B cell (primary cell): ENCODE data around the gene CMYA5. TPM values are rescaled to one million over a fixed set of nuclear protein-coding genes. Genes with fewer than 3 reads are reported as not detected.

ENCODE experiments used
- ATAC-seq: fragments of 200-7000 bp; cut with Tn5 transposase; one replicate; pipeline ENCODE4 v1.10.0; 2021; ENCODE audit warnings: low read depth, mild to moderate bottlenecking, moderate number of reproducible peaks, moderate library complexity
- CTCF ChIA-PET: fragments of 350-600 bp; sonication (Branson Sonifier 250); formaldehyde crosslinking; loops from one replicate; lab custom pipeline; 2021; ENCODE audit warnings: antibody characterized with exemption, inconsistent platforms; lab: Charles Lee
- POLR2A ChIA-PET: fragments of 350-600 bp; sonication (Branson Sonifier 250); formaldehyde crosslinking; loops from one replicate; lab custom pipeline; 2021; ENCODE audit warnings: antibody characterized with exemption; lab: Charles Lee
- DNase-seq: peaks from one replicate; pipeline ENCODE4 v3.0.0; 2013
- H2AFZ ChIP-seq: 2 replicates; pipeline ENCODE4 v1.6.1; 2012; ENCODE audit warnings: mild to moderate bottlenecking, low read depth, low read length; ENCODE audit not compliant: insufficient read depth, poor library complexity, severe bottlenecking
- H3K27ac ChIP-seq, 2 donors: 1 replicate in 1 of 2; 2 replicates in 1 of 2; pipeline ENCODE4 v1.5.1; 2012 to 2013; ENCODE audit warnings: low read length in 2 of 2, mild to moderate bottlenecking in 2 of 2, moderate library complexity in 1 of 2
- H3K27me3 ChIP-seq, 4 experiments: fragments of 200-600 bp in 1 of 4; sonication (generic) in 1 of 4; replicated peaks in 1 of 4; 1 replicate in 2 of 4; 2 replicates in 2 of 4; pipeline versions ENCODE4 v1.6.1 to v1.7.0; 2013 to 2016; ENCODE audit warnings: low read length in 3 of 4, mild to moderate bottlenecking in 2 of 4, mixed read lengths in 1 of 4, moderate library complexity in 1 of 4; ENCODE audit not compliant: insufficient read depth in 4 of 4, control insufficient read depth in 3 of 4; ENCODE audit errors: control extremely low read depth in 1 of 4
- H3K36me3 ChIP-seq, 2 experiments: replicated peaks in 1 of 2; 1 replicate in 1 of 2; 2 replicates in 1 of 2; pipeline versions ENCODE4 v1.6.1 to v1.7.1; 2013; ENCODE audit warnings: low read length in 1 of 2; ENCODE audit not compliant: insufficient read depth in 2 of 2, control insufficient read depth in 1 of 2; ENCODE audit errors: control extremely low read depth in 1 of 2, extremely low read depth in 1 of 2
- H3K4me1 ChIP-seq, 2 donors: fragments of 200-600 bp in 1 of 2; sonication (generic) in 1 of 2; 1 replicate in 1 of 2; 2 replicates in 1 of 2; pipeline versions ENCODE4 v1.5.1 to v1.6.1; 2013 to 2017; ENCODE audit warnings: low read length in 2 of 2; ENCODE audit not compliant: control insufficient read depth in 2 of 2, insufficient read depth in 2 of 2
- H3K4me2 ChIP-seq: replicated peaks from 2 replicates; pipeline ENCODE3; 2012; ENCODE audit warnings: mild to moderate bottlenecking, low read depth, low read length; ENCODE audit not compliant: poor library complexity, severe bottlenecking
- H3K4me3 ChIP-seq, 5 experiments: fragments of 200-600 bp in 1 of 5; sonication (generic) in 1 of 5; 1 replicate in 3 of 5; 2 replicates in 2 of 5; pipeline versions ENCODE4 v1.5.1 to v1.7.0; 2011 to 2016; ENCODE audit warnings: low read length in 4 of 5, mild to moderate bottlenecking in 4 of 5, low read depth in 2 of 5, control low read depth in 1 of 5, moderate library complexity in 1 of 5; ENCODE audit not compliant: insufficient read depth in 1 of 5; ENCODE audit errors: control extremely low read depth in 1 of 5, extremely low read depth in 1 of 5
- H3K79me2 ChIP-seq: fragments of 200-600 bp; sonication (generic); one replicate; pipeline ENCODE4 v1.6.0; 2016; ENCODE audit warnings: low read length; ENCODE audit not compliant: control insufficient read depth, insufficient read depth
- H3K9ac ChIP-seq: fragments of 200-600 bp; sonication (generic); 2 replicates; pipeline ENCODE4 v1.6.1; 2017; ENCODE audit warnings: mild to moderate bottlenecking, low read length, moderate library complexity
- H3K9me3 ChIP-seq, 3 donors: one replicate each; pipeline versions ENCODE4 v1.6.1 to v1.7.1; 2013; ENCODE audit warnings: low read length in 2 of 3; ENCODE audit not compliant: control insufficient read depth in 2 of 3, insufficient read depth in 1 of 3; ENCODE audit errors: control extremely low read depth in 1 of 3
- H4K20me1 ChIP-seq: 2 replicates; pipeline ENCODE4 v1.6.0; 2012; ENCODE audit warnings: mild to moderate bottlenecking, low read length; ENCODE audit not compliant: insufficient read depth, control insufficient read depth, poor library complexity, severe bottlenecking
- H3K27ac Mint-ChIP-seq: one replicate; pipeline ENCODE4 v1.8.0; 2021; ENCODE audit warnings: mixed read lengths
- H3K27me3 Mint-ChIP-seq: one replicate; pipeline ENCODE4 v1.8.0; 2021; ENCODE audit warnings: mixed read lengths
- H3K4me1 Mint-ChIP-seq: one replicate; pipeline ENCODE4 v1.8.0; 2021; ENCODE audit warnings: mixed read lengths
- H3K4me3 Mint-ChIP-seq: one replicate; pipeline ENCODE4 v1.8.0; 2021; ENCODE audit warnings: mixed read lengths
- H3K9me3 Mint-ChIP-seq: one replicate; pipeline ENCODE4 v1.8.0; 2022; ENCODE audit warnings: mixed read lengths; ENCODE audit not compliant: insufficient read depth
- EZH2 ChIP-seq: IDR thresholded peaks from 2 replicates; pipeline ENCODE4 v1.6.1; 2012; ENCODE audit warnings: borderline replicate concordance, low read depth, mild to moderate bottlenecking, moderate library complexity, low read length; ENCODE audit not compliant: insufficient read depth, poor library complexity, severe bottlenecking
- WGBS: methylation state at CpG from one replicate; pipeline ENCODE4 v1.1.5; 2013; ENCODE audit warnings: missing lambda C conversion rate; ENCODE audit not compliant: insufficient coverage; 5-methylcytosine and 5-hydroxymethylcytosine counted together
- intact Hi-C: fragments of 100-400 bp; cut with micrococcal nuclease; formaldehyde crosslinking; loops from one replicate; pipeline ENCODE4 v1.10.0; 2022
- polyA plus RNA-seq: library from polyadenylated mRNA; depleted of rRNA; stranded (reverse); fragments of >200 nt; gene quantifications from 2 replicates; pipeline ENCODE4 v1.2.3, GENCODE V29; 2012
- total RNA-seq, 2 donors: library from RNA; stranded (reverse); fragments of 120-200 nt in 1 of 2; gene quantifications; 1 replicate in 1 of 2; 2 replicates in 1 of 2; pipeline versions ENCODE4 v1.2.3 to v1.2.4, GENCODE V29; 2013 to 2022
- TF ChIP-seq, protein P1 (sequence below): fragments of 200-600 bp; IDR thresholded peaks from one replicate; pipeline ENCODE4 v1.8.0; 2022; ENCODE audit warnings: antibody characterized with exemption, mild to moderate bottlenecking

The CMYA5 gene
- total and polyA plus RNA-seq, 2 donors (not counting 1 experiment from before 2014, with no cell fraction given): 0.01 to 0.25 TPM

DNA sequence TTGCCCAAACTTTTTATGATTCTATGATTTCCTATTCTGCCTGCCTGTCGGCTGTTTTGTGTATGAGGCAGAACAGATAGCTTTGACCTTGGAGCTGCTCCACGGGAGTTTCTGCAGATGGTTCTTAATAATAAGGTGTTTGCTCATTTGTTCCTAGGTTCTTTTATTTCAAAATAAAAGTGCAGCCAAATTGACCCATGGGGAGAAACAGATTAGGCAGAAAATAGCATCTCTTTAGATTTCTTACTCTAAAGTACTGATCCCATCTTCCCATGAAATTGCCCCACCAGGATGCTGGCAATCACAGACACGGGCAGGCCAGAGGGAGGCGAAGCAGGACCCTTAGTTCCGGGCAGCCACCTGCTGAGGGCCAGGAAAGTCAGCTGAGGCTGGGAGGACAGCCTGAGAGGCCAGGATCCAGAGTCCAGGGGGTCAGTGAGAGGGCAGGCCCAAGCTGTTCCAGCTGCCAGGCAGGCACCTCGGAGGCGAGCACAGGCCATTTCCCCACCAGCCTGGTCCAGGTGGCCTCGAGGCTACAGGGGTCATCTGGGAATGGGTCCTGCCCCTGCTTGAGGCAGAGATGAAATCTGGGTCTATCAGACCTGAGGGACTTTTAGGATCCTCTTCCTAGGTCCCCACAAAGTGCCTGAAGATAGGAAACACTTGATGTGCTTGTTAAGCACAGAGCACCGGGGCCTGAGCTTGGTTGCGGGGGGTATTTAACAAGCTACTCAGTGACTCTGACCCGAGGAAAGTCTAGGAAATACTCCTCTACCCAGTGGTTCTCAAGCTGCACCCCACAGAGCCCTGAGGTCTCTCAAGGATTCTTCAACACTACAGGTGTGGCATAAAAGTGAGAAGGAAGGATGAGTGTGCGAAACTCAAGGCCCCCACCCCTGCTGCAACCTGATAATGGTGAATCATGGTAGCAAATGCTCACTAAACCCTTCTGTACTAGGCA is 145.4 kb downstream of the CMYA5 start:
- no peaks in the 10 kb centered on the region for H3K79me2 ChIP-seq
- H3K36me3 ChIP-seq: no peaks in the 10 kb centered on the region
- H3K27me3 ChIP-seq: peaks cover 0 to 2% (median under 1%) of the 10 kb centered on the region in 4 experiments
- TF ChIP-seq, protein P1, sequence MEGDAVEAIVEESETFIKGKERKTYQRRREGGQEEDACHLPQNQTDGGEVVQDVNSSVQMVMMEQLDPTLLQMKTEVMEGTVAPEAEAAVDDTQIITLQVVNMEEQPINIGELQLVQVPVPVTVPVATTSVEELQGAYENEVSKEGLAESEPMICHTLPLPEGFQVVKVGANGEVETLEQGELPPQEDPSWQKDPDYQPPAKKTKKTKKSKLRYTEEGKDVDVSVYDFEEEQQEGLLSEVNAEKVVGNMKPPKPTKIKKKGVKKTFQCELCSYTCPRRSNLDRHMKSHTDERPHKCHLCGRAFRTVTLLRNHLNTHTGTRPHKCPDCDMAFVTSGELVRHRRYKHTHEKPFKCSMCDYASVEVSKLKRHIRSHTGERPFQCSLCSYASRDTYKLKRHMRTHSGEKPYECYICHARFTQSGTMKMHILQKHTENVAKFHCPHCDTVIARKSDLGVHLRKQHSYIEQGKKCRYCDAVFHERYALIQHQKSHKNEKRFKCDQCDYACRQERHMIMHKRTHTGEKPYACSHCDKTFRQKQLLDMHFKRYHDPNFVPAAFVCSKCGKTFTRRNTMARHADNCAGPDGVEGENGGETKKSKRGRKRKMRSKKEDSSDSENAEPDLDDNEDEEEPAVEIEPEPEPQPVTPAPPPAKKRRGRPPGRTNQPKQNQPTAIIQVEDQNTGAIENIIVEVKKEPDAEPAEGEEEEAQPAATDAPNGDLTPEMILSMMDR: no peak
- no peak for TF ChIP-seq EZH2
- no peaks in the 10 kb centered on the region for H4K20me1 ChIP-seq
- H3K4me3 ChIP-seq: no peak overlapping the region
- no peak overlapping the region for H3K4me2 ChIP-seq
- no peaks in the 10 kb centered on the region for H3K4me1 ChIP-seq
- POLR2A ChIA-PET: no interaction called here
- Mint-ChIP-seq H3K4me1 (no peaks in the 10 kb centered on the region), H3K27me3 (peaks cover 10% of the 10 kb centered on the region), H3K4me3 (no peak overlapping the region), H3K27ac (no peak overlapping the region), H3K9me3 (no peaks in the 10 kb centered on the region)
- CTCF ChIA-PET: no interaction called here
- 92% methylated on average over 9 of the region's 12 CpGs for WGBS
- H2AFZ ChIP-seq: no peak overlapping the region
- no peak overlapping the region for H3K27ac ChIP-seq
- intact Hi-C loops: no loop called here
- no peak for ATAC-seq
- no peak for DNase-seq
- H3K9me3 ChIP-seq: no peaks in the 10 kb centered on the region
- H3K9ac ChIP-seq: no peak overlapping the region
